Thoracic aorta (tissue), 2 donors: ENCODE results near the gene GLIPR2. TPM values are rescaled to one million over a fixed set of nuclear protein-coding genes. Genes with fewer than 3 reads are reported as not detected.

Experiments used
- ATAC-seq: fragments of 150-250 bp; one replicate; pipeline ENCODE4 v1.8.0; 2017; ENCODE audit warnings: low read depth; ENCODE audit not compliant: insufficient number of reproducible peaks, low FRiP score
- DNase-seq: peaks from one replicate; pipeline ENCODE4 v3.0.0-alpha.2; 2020; ENCODE audit warnings: low spot score
- H3K27ac ChIP-seq, 2 donors: fragments of 200-600 bp; sonication (generic); 1 replicate in 1 of 2; 2 replicates in 1 of 2; pipeline ENCODE4 v1.5.1; 2016; ENCODE audit warnings: mild to moderate bottlenecking in 2 of 2, moderate library complexity in 2 of 2
- H3K27me3 ChIP-seq: fragments of 200-600 bp; sonication (generic); replicated peaks from 2 replicates; pipeline ENCODE4 v1.6.0; 2016; ENCODE audit warnings: mild to moderate bottlenecking; ENCODE audit not compliant: insufficient read depth
- H3K36me3 ChIP-seq: fragments of 200-600 bp; sonication (generic); one replicate; pipeline ENCODE4 v1.5.1; 2016
- H3K4me1 ChIP-seq, 2 donors: fragments of 200-600 bp; sonication (generic); 1 replicate in 1 of 2; 2 replicates in 1 of 2; pipeline versions ENCODE4 v1.5.1 to v1.6.0; 2016; ENCODE audit warnings: low read depth in 2 of 2, mild to moderate bottlenecking in 1 of 2; ENCODE audit not compliant: control insufficient read depth in 1 of 2
- H3K4me3 ChIP-seq: fragments of 200-600 bp; sonication (generic); 2 replicates; pipeline ENCODE4 v1.5.1; 2016; ENCODE audit warnings: mild to moderate bottlenecking
- H3K9me3 ChIP-seq: fragments of 200-600 bp; sonication (generic); 2 replicates; pipeline ENCODE4 v1.5.1; 2016
- total RNA-seq, 2 donors: library from RNA; depleted of rRNA; stranded (reverse); fragments of >200 nt; gene quantifications; one replicate each; pipeline versions ENCODE4 v1.1.0 to v1.2.3, GENCODE V29; 2016
- TF ChIP-seq, protein P1 (sequence below): fragments of 200-600 bp; sonication (generic); IDR thresholded peaks from one replicate; pipeline ENCODE4 v1.5.1; 2019; ENCODE audit warnings: antibody characterized with exemption

GLIPR2 gene
- total RNA-seq, 2 donors from 2014 or later, result 47.0 to 52.1 TPM

DNA sequence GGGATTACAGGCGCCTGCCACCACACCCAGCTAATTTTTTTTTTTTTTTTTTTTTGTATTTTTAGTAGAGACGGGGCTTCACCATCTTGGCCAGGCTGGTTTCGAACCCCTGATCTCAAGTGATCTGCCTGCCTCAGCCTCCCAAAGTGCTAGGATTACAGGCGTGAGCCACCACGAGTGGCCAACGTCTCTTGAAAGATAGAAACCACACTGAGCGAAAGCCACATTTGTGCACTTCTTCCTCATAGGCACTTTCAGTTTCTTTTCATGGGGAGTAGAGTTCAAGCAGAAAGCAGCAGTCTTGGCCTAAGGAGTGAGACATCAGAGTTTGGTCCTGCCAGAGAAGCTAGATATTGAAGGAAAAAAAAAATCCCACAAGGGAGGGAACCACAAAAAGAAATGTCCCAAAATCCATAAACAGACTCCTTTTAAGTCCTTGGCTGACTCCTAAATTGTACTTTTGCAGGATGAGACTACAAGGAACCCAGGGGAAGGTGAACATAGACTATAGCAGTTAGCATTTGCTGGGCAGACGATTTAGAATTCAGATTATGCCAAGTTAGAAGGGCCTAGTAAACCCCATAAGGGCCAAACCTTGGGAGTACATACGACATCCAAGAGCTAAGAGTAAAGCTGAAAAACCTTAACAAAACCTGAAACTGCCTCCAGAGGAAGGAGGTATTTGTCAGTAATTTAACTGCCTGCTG, 43.9 kb upstream of the GLIPR2 start:
- Histone ChIP-seq H3K27me3 (no peaks in the 10 kb centered on the region), H3K9me3 (no peaks in the 10 kb centered on the region), H3K27ac (no peak overlapping the region), H3K4me3 (no peak overlapping the region), H3K4me1 (peaks cover 6 to 12% of the 10 kb centered on the region in 2 donors), H3K36me3 (no peaks in the 10 kb centered on the region)
- no peak for DNase-seq
- no peak for ATAC-seq
- TF ChIP-seq, protein P1, sequence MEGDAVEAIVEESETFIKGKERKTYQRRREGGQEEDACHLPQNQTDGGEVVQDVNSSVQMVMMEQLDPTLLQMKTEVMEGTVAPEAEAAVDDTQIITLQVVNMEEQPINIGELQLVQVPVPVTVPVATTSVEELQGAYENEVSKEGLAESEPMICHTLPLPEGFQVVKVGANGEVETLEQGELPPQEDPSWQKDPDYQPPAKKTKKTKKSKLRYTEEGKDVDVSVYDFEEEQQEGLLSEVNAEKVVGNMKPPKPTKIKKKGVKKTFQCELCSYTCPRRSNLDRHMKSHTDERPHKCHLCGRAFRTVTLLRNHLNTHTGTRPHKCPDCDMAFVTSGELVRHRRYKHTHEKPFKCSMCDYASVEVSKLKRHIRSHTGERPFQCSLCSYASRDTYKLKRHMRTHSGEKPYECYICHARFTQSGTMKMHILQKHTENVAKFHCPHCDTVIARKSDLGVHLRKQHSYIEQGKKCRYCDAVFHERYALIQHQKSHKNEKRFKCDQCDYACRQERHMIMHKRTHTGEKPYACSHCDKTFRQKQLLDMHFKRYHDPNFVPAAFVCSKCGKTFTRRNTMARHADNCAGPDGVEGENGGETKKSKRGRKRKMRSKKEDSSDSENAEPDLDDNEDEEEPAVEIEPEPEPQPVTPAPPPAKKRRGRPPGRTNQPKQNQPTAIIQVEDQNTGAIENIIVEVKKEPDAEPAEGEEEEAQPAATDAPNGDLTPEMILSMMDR, result no peak

DNA sequence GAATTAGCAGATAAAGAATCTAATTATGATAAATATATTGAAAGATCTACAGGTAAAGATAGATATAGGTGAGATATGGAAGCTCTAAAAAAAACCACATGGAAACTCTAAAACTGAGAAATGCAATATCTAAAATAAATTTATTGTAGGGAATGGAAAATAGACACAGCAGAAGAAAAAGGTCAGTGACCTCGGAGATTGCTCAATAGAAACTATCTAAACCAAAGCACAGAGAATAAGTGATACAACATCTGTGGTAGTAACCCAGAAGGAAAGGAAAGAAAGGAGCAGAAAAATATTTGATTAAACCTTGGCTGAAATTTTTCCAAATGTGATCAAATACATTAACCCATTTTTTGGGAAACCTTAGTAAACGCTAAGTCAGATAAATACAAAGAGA, 43.1 kb upstream of the GLIPR2 start:
- no peaks in the 10 kb centered on the region for H3K27me3 ChIP-seq
- H3K4me1 ChIP-seq, result peaks cover 6 to 12% of the 10 kb centered on the region in 2 donors
- H3K36me3 ChIP-seq, result no peaks in the 10 kb centered on the region
- no peaks in the 10 kb centered on the region for H3K9me3 ChIP-seq
- TF ChIP-seq, protein P1, result no peak
- H3K4me3 ChIP-seq, result no peak overlapping the region
- DNase-seq, result no peak
- no peak overlapping the region for H3K27ac ChIP-seq
- ATAC-seq, result no peak

DNA sequence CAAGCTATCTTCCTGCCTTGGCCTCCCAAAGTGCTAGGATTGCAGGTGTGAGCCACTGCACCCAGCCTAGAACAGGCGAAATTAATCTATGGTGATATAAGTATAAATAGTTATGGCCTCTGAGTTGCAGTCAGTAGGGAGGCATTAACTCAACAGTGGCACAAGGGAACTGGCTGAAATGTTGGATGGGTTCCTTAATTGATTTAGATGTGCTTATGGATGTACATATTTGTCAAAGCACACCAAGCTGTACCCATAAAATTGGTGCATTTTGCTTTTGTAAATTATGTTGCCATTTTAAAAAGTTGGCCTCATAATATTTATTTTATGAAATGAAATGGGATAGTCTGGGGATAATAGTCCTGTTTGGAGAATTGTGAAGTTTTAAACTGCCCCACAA, 36.8 kb upstream of the GLIPR2 start:
- ATAC-seq (no peak), DNase-seq (no peak)
- H3K4me1 ChIP-seq, result no peaks in the 10 kb centered on the region

DNA sequence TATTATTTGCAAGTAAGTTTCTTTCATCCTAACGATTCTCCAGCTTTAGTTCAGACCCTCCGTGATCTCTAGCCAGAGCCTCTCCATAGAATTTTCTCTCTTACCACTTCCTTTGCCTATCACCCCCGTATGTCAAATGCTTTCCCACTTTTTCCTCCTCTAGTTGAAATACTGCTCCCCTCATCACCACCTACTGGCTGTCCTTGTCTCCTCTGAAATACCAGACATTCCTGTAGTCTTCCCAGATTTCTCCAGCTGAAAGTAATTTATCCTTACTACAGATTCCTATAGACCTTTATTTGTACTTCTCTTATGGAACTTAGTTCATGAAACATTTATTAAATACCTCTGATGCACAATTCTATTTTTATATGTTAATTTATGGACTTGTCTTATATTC, 36.0 kb upstream of the GLIPR2 start:
- no peak for DNase-seq
- Histone ChIP-seq H3K27ac (no peak overlapping the region), H3K27me3 (no peaks in the 10 kb centered on the region), H3K4me3 (no peak overlapping the region), H3K36me3 (no peaks in the 10 kb centered on the region), H3K9me3 (no peaks in the 10 kb centered on the region), H3K4me1 (no peaks in the 10 kb centered on the region)
- TF ChIP-seq, protein P1, result no peak
- ATAC-seq, result no peak

More for the DNA sequence above, 36.8 kb upstream of the GLIPR2 start:
- H3K27me3 ChIP-seq, result no peaks in the 10 kb centered on the region
- TF ChIP-seq, protein P1, result no peak
- H3K36me3 ChIP-seq, result no peaks in the 10 kb centered on the region
- H3K4me3 ChIP-seq, result no peak overlapping the region
- H3K9me3 ChIP-seq, result no peaks in the 10 kb centered on the region
- no peak overlapping the region for H3K27ac ChIP-seq

DNA sequence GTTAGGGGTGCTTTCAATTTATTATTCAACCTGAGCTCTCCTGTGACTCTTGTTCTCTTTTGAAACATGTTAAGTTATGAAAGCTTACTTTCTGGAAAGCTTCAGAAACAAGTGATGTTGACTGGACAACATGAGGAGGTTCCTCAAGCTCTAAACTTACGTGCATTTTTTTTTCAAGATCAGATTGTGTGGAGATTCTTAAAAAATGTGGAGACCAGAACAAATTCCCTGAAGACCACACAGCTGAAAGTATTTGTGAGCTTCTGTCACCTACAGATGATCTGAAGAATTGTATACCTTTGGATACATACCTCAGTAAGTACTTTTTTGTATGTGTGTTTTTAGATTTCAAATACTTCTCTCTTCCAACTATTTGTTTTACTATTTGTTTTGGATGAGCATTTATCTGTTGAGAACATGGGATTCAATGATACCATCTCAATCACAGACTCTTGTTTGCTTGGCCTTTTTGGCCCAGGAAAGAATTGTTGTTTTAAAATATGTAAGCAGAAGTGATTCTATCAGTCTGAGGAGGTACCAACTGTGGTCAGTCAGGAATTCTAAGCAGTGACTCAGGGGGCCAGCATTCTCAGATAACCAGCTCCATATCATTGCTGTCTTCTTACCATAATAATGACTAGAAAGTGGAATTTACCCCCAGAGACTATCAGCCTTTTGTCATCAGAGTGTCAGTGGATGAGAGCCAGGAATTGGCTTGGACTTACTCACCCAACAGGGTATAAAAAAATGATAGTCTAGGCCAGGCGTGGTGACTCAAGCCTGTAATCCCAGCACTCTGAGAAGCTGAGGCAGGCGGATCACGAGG, 34.4 kb upstream of the GLIPR2 start:
- H3K36me3 ChIP-seq, result no peaks in the 10 kb centered on the region
- no peak overlapping the region for H3K4me3 ChIP-seq
- ATAC-seq, result no peak
- no peak overlapping the region for H3K27ac ChIP-seq
- H3K27me3 ChIP-seq, result no peaks in the 10 kb centered on the region
- H3K4me1 ChIP-seq, result no peaks in the 10 kb centered on the region
- DNase-seq, result peak; percentile 11
- H3K9me3 ChIP-seq, result no peaks in the 10 kb centered on the region
- TF ChIP-seq, protein P1, result no peak
